ENCODE measurements around the gene FOXP1.

DNA sequence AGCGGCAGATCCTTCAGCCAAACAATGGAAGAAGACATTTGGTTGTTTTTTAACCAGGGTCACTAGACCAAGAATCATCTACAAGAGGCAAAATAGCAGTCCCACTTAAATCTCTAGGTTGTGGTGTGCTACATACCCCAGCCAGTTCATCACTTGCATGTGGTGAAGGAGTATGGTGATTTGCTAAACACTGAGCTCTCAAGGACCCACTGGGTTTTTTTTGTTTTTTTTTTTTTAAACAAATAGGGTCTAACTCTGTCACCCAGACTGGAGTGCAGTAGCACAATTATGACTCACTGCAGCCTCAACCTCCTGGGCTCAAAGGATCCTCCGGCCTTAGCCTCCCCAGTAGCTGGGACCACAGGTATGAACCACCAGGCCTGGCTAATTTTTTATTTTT lies 508.0 kb downstream of the FOXP1 start:
- TF ChIP-seq, protein P1, sequence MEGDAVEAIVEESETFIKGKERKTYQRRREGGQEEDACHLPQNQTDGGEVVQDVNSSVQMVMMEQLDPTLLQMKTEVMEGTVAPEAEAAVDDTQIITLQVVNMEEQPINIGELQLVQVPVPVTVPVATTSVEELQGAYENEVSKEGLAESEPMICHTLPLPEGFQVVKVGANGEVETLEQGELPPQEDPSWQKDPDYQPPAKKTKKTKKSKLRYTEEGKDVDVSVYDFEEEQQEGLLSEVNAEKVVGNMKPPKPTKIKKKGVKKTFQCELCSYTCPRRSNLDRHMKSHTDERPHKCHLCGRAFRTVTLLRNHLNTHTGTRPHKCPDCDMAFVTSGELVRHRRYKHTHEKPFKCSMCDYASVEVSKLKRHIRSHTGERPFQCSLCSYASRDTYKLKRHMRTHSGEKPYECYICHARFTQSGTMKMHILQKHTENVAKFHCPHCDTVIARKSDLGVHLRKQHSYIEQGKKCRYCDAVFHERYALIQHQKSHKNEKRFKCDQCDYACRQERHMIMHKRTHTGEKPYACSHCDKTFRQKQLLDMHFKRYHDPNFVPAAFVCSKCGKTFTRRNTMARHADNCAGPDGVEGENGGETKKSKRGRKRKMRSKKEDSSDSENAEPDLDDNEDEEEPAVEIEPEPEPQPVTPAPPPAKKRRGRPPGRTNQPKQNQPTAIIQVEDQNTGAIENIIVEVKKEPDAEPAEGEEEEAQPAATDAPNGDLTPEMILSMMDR (IDR thresholded peaks at IDR 0.05): no peak
- TF ChIP-seq POLR2AphosphoS5 (IDR thresholded peaks at IDR 0.05): no peak
- TF ChIP-seq POLR2A (IDR thresholded peaks at IDR 0.05): no peak
- no peak for TF ChIP-seq EP300 (IDR thresholded peaks at IDR 0.05)
